Tibial nerve (tissue), 4 donors: ENCODE data around the gene VAMP1. TPM values are rescaled to one million over a fixed set of nuclear protein-coding genes. Genes with fewer than 3 reads are reported as not detected.
A peak's percentile ranks its signal among the peaks of the same experiment; 100 is the strongest.
"Not testable (repeated sequence)": the region's sequence is repeated elsewhere in the genome, so short reads cannot be mapped to it uniquely, and the experiment has no call there.

ENCODE experiments used
- DNase-seq, 2 donors: peaks; one replicate each; pipeline ENCODE4 v3.0.0-alpha.2; 2019; ENCODE audit warnings: low spot score in 2 of 2
- H3K27ac ChIP-seq, 4 donors: fragments of 200-600 bp; sonication (generic) in 3 of 4; one replicate each; pipeline ENCODE4 v1.5.1; 2017 to 2019; ENCODE audit warnings: mild to moderate bottlenecking in 1 of 4
- H3K27me3 ChIP-seq, 2 donors: fragments of 200-600 bp; sonication (generic) in 1 of 2; one replicate each; pipeline versions ENCODE4 v1.5.1 to v1.6.0; 2017 to 2019
- H3K36me3 ChIP-seq, 3 donors: fragments of 200-600 bp; sonication (generic); one replicate each; pipeline ENCODE4 v1.5.1; 2018 to 2019
- H3K4me1 ChIP-seq, 4 donors: fragments of 200-600 bp; sonication (generic) in 3 of 4; one replicate each; pipeline ENCODE4 v1.5.1; 2017 to 2019
- H3K4me3 ChIP-seq, 4 donors: fragments of 200-600 bp; sonication (generic) in 3 of 4; one replicate each; pipeline ENCODE4 v1.5.1; 2017 to 2019; ENCODE audit warnings: mild to moderate bottlenecking in 1 of 4, moderate library complexity in 1 of 4
- H3K9me3 ChIP-seq, 4 donors: fragments of 200-600 bp; sonication (generic) in 3 of 4; one replicate each; pipeline ENCODE4 v1.5.1; 2017 to 2019
- CTCF ChIP-seq, 5 experiments: fragments of 200-600 bp in 3 of 5; fragments of 450-650 bp in 2 of 5; sonication (generic) in 3 of 5; IDR thresholded peaks; one replicate each; pipeline ENCODE4 v1.5.1; 2016 to 2019; ENCODE audit warnings: antibody characterized with exemption in 5 of 5, mild to moderate bottlenecking in 3 of 5, moderate library complexity in 2 of 5
- EP300 ChIP-seq, 2 donors: sonication (generic); formaldehyde crosslinking; IDR thresholded peaks; one replicate each; pipeline ENCODE4 v1.6.1; 2017; ENCODE audit warnings: antibody characterized with exemption in 2 of 2, mild to moderate bottlenecking in 1 of 2
- POLR2A ChIP-seq, 2 donors: fragments of 450-650 bp; IDR thresholded peaks; one replicate each; pipeline ENCODE4 v1.6.1; 2017; ENCODE audit warnings: antibody characterized with exemption in 2 of 2, mild to moderate bottlenecking in 2 of 2, moderate library complexity in 2 of 2
- WGBS, 2 donors: methylation state at CpG; one replicate each; pipeline ENCODE4 v1.1.5; 2018; 5-methylcytosine and 5-hydroxymethylcytosine counted together
- total RNA-seq, 4 donors: library from RNA; depleted of rRNA; stranded (reverse); fragments of >200 nt; gene quantifications; one replicate each; pipeline ENCODE4 v1.1.0, GENCODE V29; 2016

VAMP1 gene
- total RNA-seq, 4 donors from 2014 or later = 12.0 to 31.0 (median 19.3) TPM

GRCh38 chr12:6476489-6476888 lies 6.0 kb upstream of the VAMP1 start:
- whole genome bisulfite sequencing, 2 donors = 51 to 54% methylated on average over 3 of the region's 3 CpGs
- DNase-seq = no peak
- H3K27ac ChIP-seq = peak overlapping the region in 2 of 4 donors; percentile 33 to 50
- H3K36me3 ChIP-seq = no peaks in the 10 kb centered on the region
- H3K4me3 ChIP-seq = no peak overlapping the region
- no peaks in the 10 kb centered on the region for H3K9me3 ChIP-seq
- TF ChIP-seq CTCF (IDR thresholded peaks at IDR 0.05) (no peak), POLR2A (IDR thresholded peaks at IDR 0.05) (no peak), EP300 (IDR thresholded peaks at IDR 0.05) (no peak)
- H3K4me1 ChIP-seq = peaks cover 0 to 5% (median 3%) of the 10 kb centered on the region in 4 donors
- no peaks in the 10 kb centered on the region for H3K27me3 ChIP-seq

DNA sequence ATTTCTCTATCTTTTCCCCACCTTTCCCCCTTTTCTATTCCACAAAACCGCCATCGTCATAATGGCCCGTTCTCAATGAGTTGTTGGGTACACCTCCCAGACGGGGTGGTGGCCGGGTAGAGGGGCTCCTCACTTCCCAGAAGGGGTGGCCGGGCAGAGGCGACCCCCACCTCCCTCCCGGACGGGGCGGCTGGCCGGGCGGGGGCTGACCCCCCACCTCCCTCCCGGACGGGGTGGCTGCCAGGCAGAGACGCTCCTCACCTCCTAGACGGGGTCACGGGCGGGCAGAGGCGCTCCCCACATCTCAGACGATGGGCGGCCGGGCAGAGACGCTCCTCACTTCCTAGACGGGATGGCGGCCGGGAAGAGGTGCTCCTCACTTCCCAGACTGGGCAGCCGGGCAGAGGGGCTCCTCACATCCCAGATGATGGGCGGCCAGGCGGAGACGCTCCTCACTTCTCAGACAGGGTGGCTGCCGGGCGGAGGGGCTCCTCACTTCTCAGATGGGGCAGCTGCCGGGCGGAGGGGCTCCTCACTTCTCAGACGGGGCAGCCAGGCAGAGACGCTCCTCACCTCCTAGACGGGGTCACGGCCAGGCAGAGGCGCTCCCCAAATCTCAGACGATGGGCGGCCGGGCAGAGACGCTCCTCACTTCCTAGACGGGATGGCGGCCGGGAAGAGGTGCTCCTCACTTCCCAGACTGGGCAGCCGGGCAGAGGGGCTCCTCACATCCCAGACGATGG lies 4.9 kb upstream of the VAMP1 start:
- H3K27ac ChIP-seq, H3K36me3 ChIP-seq, H3K27me3 ChIP-seq, H3K4me3 ChIP-seq, DNase-seq, H3K9me3 ChIP-seq: not testable (repeated sequence)
- peaks cover 0 to 10% (median 5%) of the 10 kb centered on the region in 4 donors for H3K4me1 ChIP-seq
- WGBS, 2 donors = 88 to 97% methylated on average over 20 to 28 of the region's 48 CpGs

DNA sequence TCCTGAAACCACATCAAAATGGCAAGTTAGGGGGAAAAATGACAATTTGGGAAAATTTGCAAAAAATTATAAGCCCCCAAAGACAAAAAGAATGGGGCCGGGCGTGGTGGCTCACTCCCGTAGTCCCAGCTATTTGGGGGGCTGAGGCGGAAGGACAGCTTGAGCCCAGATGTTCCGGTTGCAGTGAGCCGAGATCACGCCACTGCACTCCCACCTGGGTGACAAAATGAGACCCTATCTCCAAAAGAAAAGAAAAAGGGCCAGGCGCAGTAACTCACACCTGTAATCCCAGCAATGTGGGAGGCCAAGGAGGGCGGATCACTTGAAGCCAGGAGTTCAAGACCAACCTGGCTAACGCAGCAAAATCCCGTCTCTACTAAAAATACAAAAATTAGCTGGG lies 2.0 kb upstream of the VAMP1 start:
- no peaks in the 10 kb centered on the region for H3K9me3 ChIP-seq
- WGBS, 2 donors = 87 to 88% methylated on average over 11 of the region's 11 CpGs
- H3K36me3 ChIP-seq = peaks cover 0 to 5% (median 0%) of the 10 kb centered on the region in 3 donors
- peaks cover 6 to 36% (median 21%) of the 10 kb centered on the region in 4 donors for H3K4me1 ChIP-seq
- H3K27ac ChIP-seq = no peak overlapping the region
- no peaks in the 10 kb centered on the region for H3K27me3 ChIP-seq
- DNase-seq = no peak
- TF ChIP-seq POLR2A (IDR thresholded peaks at IDR 0.05) = no peak
- no peak for TF ChIP-seq CTCF (IDR thresholded peaks at IDR 0.05)
- TF ChIP-seq EP300 (IDR thresholded peaks at IDR 0.05) = no peak
- no peak overlapping the region for H3K4me3 ChIP-seq

- Histone ChIP-seq H3K36me3 (peaks cover 0 to 6% (median 0%) of the 10 kb centered on the region in 3 donors), H3K27me3 (no peaks in the 10 kb centered on the region), H3K4me1 (peaks cover 6 to 35% (median 21%) of the 10 kb centered on the region in 4 donors), H3K9me3 (no peaks in the 10 kb centered on the region), H3K4me3 (no peak overlapping the region), H3K27ac (peak overlapping the region in 2 of 4 donors; percentile 86)
- no peak for TF ChIP-seq CTCF (IDR thresholded peaks at IDR 0.05)
- TF ChIP-seq POLR2A (IDR thresholded peaks at IDR 0.05) = no peak
- no peak for TF ChIP-seq EP300 (IDR thresholded peaks at IDR 0.05)
- DNase-seq = no peak
- WGBS, 2 donors = 74 to 87% methylated on average over 1 of the region's 1 CpG
Observed at GRCh38 chr12:6471989-6472360, 1.5 kb upstream of the VAMP1 start.

- H3K36me3 ChIP-seq = peaks cover 0 to 22% (median 0%) of the 10 kb centered on the region in 3 donors
- no peaks in the 10 kb centered on the region for H3K9me3 ChIP-seq
- peak overlapping the region; percentile 59 to 98 (median 86) for H3K4me3 ChIP-seq
- TF ChIP-seq EP300 (IDR thresholded peaks at IDR 0.05) (no peak), CTCF (IDR thresholded peaks at IDR 0.05) (no peak), POLR2A (IDR thresholded peaks at IDR 0.05) (no peak)
- H3K27me3 ChIP-seq = no peaks in the 10 kb centered on the region
- H3K4me1 ChIP-seq = peaks cover 6 to 37% (median 20%) of the 10 kb centered on the region in 4 donors
- 12 to 16% methylated on average over 16 of the region's 16 CpGs for WGBS, 2 donors
- H3K27ac ChIP-seq = peak overlapping the region; percentile 74 to 94 (median 86)
- no peak for DNase-seq
Observed at GRCh38 chr12:6469609-6470374, 685 bp downstream of the VAMP1 start.
